SKM-1 (cell line): ENCODE data around the gene P4HTM.

Experiments
- DNase-seq: peaks from one replicate; lab custom pipeline; 2025; ENCODE audit not compliant: unreplicated experiment; lab: John Stamatoyannopoulos, UW

Gene P4HTM

DNA sequence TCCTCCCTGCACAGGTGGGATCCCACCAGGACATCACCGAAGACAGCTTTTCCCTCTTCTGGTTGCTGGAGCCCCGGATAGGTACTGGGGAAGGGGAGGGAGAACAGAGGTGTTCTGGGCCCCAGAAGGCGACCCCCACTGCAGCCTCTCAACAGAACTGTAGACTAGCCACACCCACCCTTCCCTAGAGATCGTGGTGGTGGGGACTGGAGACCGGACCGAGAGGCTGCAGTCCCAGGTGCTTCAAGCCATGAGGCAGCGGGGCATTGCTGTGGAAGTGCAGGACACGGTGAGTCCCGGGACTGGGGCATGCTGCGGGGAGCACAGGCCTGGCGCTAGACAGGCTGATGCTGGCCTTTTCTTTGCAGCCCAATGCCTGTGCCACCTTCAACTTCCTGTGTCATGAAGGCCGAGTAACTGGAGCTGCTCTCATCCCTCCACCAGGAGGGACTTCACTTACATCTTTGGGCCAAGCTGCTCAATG, 32.7 kb downstream of the P4HTM start:
- DNase-seq: no peak

- DNase-seq: no peak
Observed at GRCh38 chr3:49023775-49024174, 33.7 kb downstream of the P4HTM start.

DNA sequence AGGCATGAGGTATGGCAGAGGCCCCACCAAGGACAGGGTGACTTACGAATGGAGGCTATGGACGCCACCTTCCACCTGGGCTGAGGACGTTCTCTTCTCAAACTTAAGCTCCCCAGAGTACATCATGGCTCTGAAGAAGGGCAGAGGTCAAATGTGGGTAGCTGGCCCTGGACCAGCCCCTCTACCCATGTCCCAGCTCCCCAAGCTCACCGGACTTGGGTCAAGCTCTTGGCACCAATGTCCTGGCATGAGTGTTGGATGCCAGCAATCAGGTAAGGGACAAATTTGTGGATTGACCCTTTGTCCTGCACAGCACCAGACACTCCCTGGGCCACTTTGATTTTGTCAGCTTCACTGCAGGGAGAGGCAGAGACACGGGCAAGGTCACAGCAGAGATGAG, 34.4 kb downstream of the P4HTM start:
- no peak for DNase-seq

- no peak for DNase-seq
Observed at GRCh38 chr3:49025005-49025792, 35.2 kb downstream of the P4HTM start.

GRCh38 chr3:49025793-49026520, 35.9 kb downstream of the P4HTM start:
- no peak for DNase-seq

DNA sequence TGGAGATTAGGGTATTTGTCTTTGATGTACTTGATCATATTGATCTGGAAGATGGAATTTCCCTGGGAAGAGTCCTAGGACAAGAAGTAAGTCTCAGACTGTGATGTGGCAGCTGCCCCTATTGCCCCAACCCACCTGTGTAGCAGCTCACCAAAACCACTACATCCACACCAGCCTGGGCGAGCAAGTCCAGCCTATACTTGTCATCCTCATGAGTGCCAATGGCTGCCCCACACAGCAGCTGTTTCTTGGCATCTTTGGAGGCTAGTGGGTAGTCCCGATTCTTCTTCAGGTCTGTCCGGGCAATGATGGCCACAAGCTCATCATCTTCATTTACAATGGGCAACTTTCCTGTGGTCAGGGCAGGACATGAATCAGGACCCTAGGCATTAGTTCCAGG, 36.5 kb downstream of the P4HTM start:
- DNase-seq: no peak

DNA sequence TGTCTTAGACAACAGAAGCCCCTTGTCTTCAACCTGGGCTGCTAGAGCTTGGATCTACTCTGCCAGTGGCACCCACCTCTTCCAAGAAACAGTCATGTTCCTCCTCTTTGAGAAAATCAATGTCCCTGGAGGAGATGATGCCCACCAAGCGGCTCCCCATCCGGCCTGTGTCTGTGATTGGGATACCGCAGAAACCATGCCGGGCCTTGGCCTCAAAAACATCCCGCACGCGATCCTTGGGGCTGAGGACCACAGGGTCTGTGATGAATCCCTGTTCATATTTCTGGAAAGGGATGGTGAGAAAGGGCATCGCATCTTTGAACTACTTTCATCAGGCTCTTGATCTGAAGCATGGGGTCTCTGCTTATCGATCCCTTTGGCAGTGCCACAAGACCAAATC, 37.6 kb downstream of the P4HTM start:
- DNase-seq: no peak

GRCh38 chr3:49028298-49028672, 38.2 kb downstream of the P4HTM start:
- DNase-seq: no peak

DNA sequence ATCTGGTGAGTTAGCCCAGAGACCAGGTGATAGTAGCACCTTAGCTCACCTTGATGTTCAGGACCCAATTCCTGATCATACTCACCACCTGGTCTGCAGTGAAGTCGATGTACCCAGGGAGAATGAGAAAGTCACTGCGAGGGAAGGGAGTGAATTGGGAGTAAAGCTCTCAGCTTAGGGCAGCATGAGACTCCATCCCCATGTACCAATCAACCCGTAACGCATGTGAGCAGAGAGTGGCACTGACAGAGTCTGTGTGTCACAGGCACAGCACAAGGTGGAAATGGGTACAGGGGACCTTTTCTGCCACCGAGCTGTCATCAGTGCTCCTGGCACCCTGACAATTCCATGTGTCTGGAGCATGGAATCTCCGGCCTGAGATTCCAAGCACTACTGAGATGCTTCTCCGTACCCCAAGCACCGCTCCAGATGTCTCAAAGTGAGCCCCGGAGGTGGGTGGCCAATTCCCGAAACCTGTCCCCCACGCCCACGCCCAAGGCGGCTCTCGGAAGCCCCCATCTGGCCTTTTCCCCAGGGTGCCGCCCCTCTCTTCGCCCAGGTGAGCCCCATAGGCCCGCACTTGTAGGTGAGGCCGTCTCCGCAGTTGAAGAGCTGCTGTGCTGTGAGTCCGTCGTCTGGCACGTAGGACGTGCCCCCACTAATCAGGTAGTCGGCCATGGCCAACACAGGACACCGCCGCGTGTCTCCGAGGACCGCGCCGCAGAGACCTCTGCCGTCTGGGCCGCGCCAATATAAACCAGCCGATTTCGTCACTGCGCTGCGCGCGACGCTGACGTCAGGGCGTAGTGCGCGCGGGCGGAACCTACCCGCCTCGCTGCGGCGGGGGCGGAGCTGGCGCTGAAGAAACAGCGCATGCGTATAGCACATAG, 38.9 kb downstream of the P4HTM start, which contains the start of gene IMPDH2:
IMPDH2 (minus strand) TSS at position 726 of the 890 bp plus-strand sequence; CDS start at position 678, 48 bp downstream.
- peak; percentile 87 for DNase-seq

DNA sequence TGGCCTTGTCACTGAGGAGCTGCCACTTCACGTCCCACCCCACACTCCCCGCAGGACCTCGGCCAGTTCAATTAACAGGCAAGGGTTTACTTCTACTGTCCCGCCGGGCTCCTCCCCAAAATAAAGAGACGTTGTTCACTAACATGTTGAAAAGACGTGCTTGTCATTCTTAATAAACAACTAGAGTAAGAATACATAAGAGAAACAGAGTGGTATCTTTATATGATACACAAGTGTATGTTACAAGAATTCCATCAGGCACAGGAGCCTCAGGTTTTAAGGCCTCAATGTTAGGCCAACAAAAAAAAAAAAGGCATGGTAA, 39.5 kb downstream of the P4HTM start:
- no peak for DNase-seq

- no peak for DNase-seq
Observed at GRCh38 chr3:49030321-49030720, 40.3 kb downstream of the P4HTM start.

DNA sequence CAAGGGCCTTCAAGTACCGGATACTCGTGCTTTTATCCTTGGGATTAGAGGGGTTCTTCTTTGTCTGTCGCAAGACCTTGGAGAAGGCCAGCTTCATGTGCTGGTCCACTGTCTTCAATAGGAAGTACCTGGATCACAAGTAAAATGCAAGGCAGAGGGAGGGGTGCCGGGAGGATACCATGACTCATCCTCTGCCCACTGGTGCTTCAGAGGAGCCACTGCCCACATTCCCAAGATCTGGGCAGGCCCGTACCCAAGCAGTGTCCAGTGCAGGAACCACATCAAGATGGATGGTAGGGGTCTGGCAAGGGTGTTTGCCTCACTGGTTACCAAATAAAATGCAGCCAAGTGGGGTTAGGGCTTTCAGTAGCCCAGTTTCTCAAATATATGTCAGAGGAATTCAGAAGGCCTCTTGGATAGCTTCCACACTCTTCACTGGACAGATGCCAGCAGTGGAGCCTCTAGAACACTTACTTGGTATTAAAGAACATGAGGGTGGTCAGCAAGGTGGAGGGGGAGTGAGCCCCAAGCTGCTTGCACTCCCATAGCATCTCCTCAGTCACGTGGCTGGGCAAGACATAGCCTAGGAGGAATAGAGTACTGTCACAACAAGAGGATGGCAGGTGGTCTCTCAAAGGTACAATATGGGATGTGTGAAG, 42.7 kb downstream of the P4HTM start:
- DNase-seq: no peak

GRCh38 chr3:49034650-49035049, 44.6 kb downstream of the P4HTM start:
- no peak for DNase-seq

- no peak for DNase-seq
Observed at GRCh38 chr3:49035281-49035680, 45.2 kb downstream of the P4HTM start.

DNA sequence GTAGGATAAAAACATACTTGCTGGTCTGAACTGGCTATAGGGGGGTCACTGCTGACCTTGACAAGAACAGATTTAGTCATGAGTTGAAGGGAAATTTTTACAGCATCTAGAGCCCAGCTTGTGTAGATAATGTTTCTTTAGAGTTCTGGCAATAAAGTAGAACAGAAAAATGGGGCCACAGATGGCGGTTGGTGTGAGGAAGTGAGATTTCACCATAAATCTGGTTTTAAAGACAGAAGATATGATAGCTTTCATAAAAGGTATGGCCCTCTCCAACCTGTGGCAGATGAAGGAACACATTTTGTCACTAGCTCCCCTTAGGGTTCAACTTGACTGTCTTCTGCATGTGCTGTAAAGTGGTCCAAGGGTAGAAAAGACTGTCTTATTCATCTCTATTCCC, 63.5 kb downstream of the P4HTM start:
- no peak for DNase-seq

GRCh38 chr3:49054344-49054862, 64.4 kb downstream of the P4HTM start:
- no peak for DNase-seq
